SK-N-MC (cell line): ENCODE measurements around the gene FAM9B.
"Not testable (repeated sequence)": the region's sequence is repeated elsewhere in the genome, so short reads cannot be mapped to it uniquely, and the experiment has no call there.

Experiments
- DNase-seq: peaks from one replicate; pipeline ENCODE4 v3.0.0-alpha.2; 2011; ENCODE audit warnings: low read depth, low spot score
- H3K27ac ChIP-seq: fragments of 200-600 bp; sonication (generic); 2 replicates; pipeline ENCODE4 v1.5.1; 2016; ENCODE audit warnings: mixed run types
- H3K36me3 ChIP-seq: fragments of 200-600 bp; sonication (generic); 2 replicates; pipeline ENCODE4 v1.6.1; 2017; ENCODE audit warnings: antibody characterized with exemption, low read length, mixed read lengths; ENCODE audit not compliant: insufficient read depth
- H3K4me3 ChIP-seq: fragments of 200-600 bp; sonication (generic); 2 replicates; pipeline ENCODE4 v1.5.1; 2016
- H3K9ac ChIP-seq: fragments of 200-600 bp; sonication (generic); 2 replicates; pipeline ENCODE4 v1.8.0; 2017; ENCODE audit warnings: mixed run types, mixed read lengths; ENCODE audit not compliant: insufficient read length
- H3K9me3 ChIP-seq: fragments of 200-600 bp; sonication (generic); 2 replicates; pipeline ENCODE4 v1.6.1; 2017; ENCODE audit warnings: low read depth, mild to moderate bottlenecking, antibody characterized with exemption, low read length, moderate library complexity, mixed read lengths
- EZH2 ChIP-seq: fragments of 200-600 bp; sonication (generic); IDR thresholded peaks from one replicate; pipeline ENCODE4 v1.6.1; 2017; ENCODE audit warnings: antibody characterized with exemption
- FOXP2 ChIP-seq: optimal IDR thresholded peaks from 2 replicates; pipeline ENCODE3; 2011; ENCODE audit warnings: mild to moderate bottlenecking, moderate library complexity; ENCODE audit not compliant: insufficient read depth; ENCODE audit errors: extremely low read length, control extremely low read depth
- POLR2AphosphoS5 ChIP-seq: IDR thresholded peaks from 2 replicates; pipeline ENCODE4 v1.6.1; 2012; ENCODE audit warnings: mild to moderate bottlenecking, low read depth, low read length, borderline replicate concordance

FAM9B gene

GRCh38 chrX:9052081-9052480 lies 18.2 kb upstream of the FAM9B start:
- Histone ChIP-seq H3K27ac (no peak overlapping the region), H3K9me3 (no peaks in the 10 kb centered on the region), H3K4me3 (no peak overlapping the region), H3K36me3 (no peaks in the 10 kb centered on the region), H3K9ac (no peak overlapping the region)
- no peak for DNase-seq
- no peak for TF ChIP-seq POLR2AphosphoS5
- TF ChIP-seq EZH2 = no peak
- no peak for TF ChIP-seq FOXP2

GRCh38 chrX:9050331-9050730 lies 16.4 kb upstream of the FAM9B start:
- H3K36me3 ChIP-seq = no peaks in the 10 kb centered on the region
- H3K27ac ChIP-seq = no peak overlapping the region
- H3K4me3 ChIP-seq = no peak overlapping the region
- TF ChIP-seq FOXP2 = no peak
- no peak for TF ChIP-seq POLR2AphosphoS5
- no peak for TF ChIP-seq EZH2
- no peak overlapping the region for H3K9ac ChIP-seq
- no peak for DNase-seq
- no peaks in the 10 kb centered on the region for H3K9me3 ChIP-seq

- no peak for DNase-seq
- H3K27ac ChIP-seq = no peak overlapping the region
- TF ChIP-seq POLR2AphosphoS5 = no peak
- TF ChIP-seq EZH2 = no peak
- no peak for TF ChIP-seq FOXP2
- H3K4me3 ChIP-seq = no peak overlapping the region
- H3K9me3 ChIP-seq = no peaks in the 10 kb centered on the region
- H3K36me3 ChIP-seq = no peaks in the 10 kb centered on the region
- no peak overlapping the region for H3K9ac ChIP-seq
Measured at GRCh38 chrX:9048801-9049200, 14.9 kb upstream of the FAM9B start.

GRCh38 chrX:9038244-9038643 lies 4.3 kb upstream of the FAM9B start:
- H3K36me3 ChIP-seq = no peaks in the 10 kb centered on the region
- no peaks in the 10 kb centered on the region for H3K9me3 ChIP-seq
- TF ChIP-seq FOXP2 (no peak), POLR2AphosphoS5 (no peak), EZH2 (no peak)
- DNase-seq = peak; percentile 2
- no peak overlapping the region for H3K9ac ChIP-seq
- H3K4me3 ChIP-seq = no peak overlapping the region
- H3K27ac ChIP-seq = no peak overlapping the region

GRCh38 chrX:9037296-9037695 lies 3.4 kb upstream of the FAM9B start:
- H3K9ac ChIP-seq = no peak overlapping the region
- H3K4me3 ChIP-seq = no peak overlapping the region
- no peak overlapping the region for H3K27ac ChIP-seq
- DNase-seq = no peak
- H3K9me3 ChIP-seq = no peaks in the 10 kb centered on the region
- no peaks in the 10 kb centered on the region for H3K36me3 ChIP-seq
- no peak for TF ChIP-seq EZH2
- no peak for TF ChIP-seq FOXP2
- TF ChIP-seq POLR2AphosphoS5 = no peak

- TF ChIP-seq POLR2AphosphoS5 = no peak
- no peak for TF ChIP-seq EZH2
- Histone ChIP-seq H3K9ac (no peak overlapping the region), H3K9me3 (no peaks in the 10 kb centered on the region), H3K27ac (no peak overlapping the region), H3K4me3 (no peak overlapping the region), H3K36me3 (no peaks in the 10 kb centered on the region)
- no peak for DNase-seq
Measured at GRCh38 chrX:9033586-9033985, 341 bp downstream of the FAM9B start.

- Histone ChIP-seq H3K9me3 (no peaks in the 10 kb centered on the region), H3K36me3 (no peaks in the 10 kb centered on the region), H3K4me3 (no peak overlapping the region), H3K9ac (no peak overlapping the region), H3K27ac (no peak overlapping the region)
- DNase-seq = no peak
- TF ChIP-seq EZH2 = no peak
- TF ChIP-seq FOXP2 = no peak
Measured at GRCh38 chrX:9033179-9033578, 748 bp downstream of the FAM9B start.

- H3K4me3 ChIP-seq = no peak overlapping the region
- TF ChIP-seq EZH2 (no peak), FOXP2 (no peak), POLR2AphosphoS5 (no peak)
- no peaks in the 10 kb centered on the region for H3K9me3 ChIP-seq
- no peak for DNase-seq
- H3K27ac ChIP-seq = no peak overlapping the region
- H3K9ac ChIP-seq = no peak overlapping the region
- H3K36me3 ChIP-seq = no peaks in the 10 kb centered on the region
Measured at GRCh38 chrX:9023293-9023692, 10.6 kb downstream of the FAM9B start.

- DNase-seq = no peak
- H3K27ac ChIP-seq = no peak overlapping the region
- no peak overlapping the region for H3K4me3 ChIP-seq
- H3K9ac ChIP-seq = no peak overlapping the region
- TF ChIP-seq EZH2 = no peak
- TF ChIP-seq POLR2AphosphoS5 = no peak
- no peaks in the 10 kb centered on the region for H3K9me3 ChIP-seq
- H3K36me3 ChIP-seq = no peaks in the 10 kb centered on the region
Measured at GRCh38 chrX:9019151-9019550, 14.8 kb downstream of the FAM9B start.

GRCh38 chrX:9018332-9018731 lies 15.6 kb downstream of the FAM9B start:
- not testable (repeated sequence) for H3K27ac ChIP-seq, DNase-seq, H3K36me3 ChIP-seq, H3K9ac ChIP-seq, H3K9me3 ChIP-seq, H3K4me3 ChIP-seq
